CD4-positive, alpha-beta T cell treated with Interleukin-15 for 4 hours (primary cell): ENCODE results near the gene KRTCAP3.

Source experiments
- DNase-seq: peaks from one replicate; pipeline ENCODE4 v3.0.0-alpha.2; 2020; ENCODE audit warnings: low spot score

Gene KRTCAP3

GRCh38 chr2:27441226-27441926 is 805 bp upstream of the KRTCAP3 start:
- DNase-seq, result no peak

GRCh38 chr2:27442920-27443282 is 720 bp downstream of the KRTCAP3 start:
- no peak for DNase-seq

GRCh38 chr2:27445155-27445554 is 3.0 kb downstream of the KRTCAP3 start:
- no peak for DNase-seq

- no peak for DNase-seq
Observed at GRCh38 chr2:27445615-27446014, 3.4 kb downstream of the KRTCAP3 start.

GRCh38 chr2:27446057-27446456 is 3.9 kb downstream of the KRTCAP3 start:
- DNase-seq, result no peak

GRCh38 chr2:27448381-27448780 is 6.2 kb downstream of the KRTCAP3 start:
- DNase-seq, result no peak

GRCh38 chr2:27451095-27451494 is 8.9 kb downstream of the KRTCAP3 start:
- no peak for DNase-seq

- DNase-seq, result no peak
Observed at GRCh38 chr2:27453968-27454367, 11.8 kb downstream of the KRTCAP3 start.

GRCh38 chr2:27461118-27461517 is 18.9 kb downstream of the KRTCAP3 start:
- no peak for DNase-seq

- DNase-seq, result no peak
Observed at GRCh38 chr2:27464443-27464842, 22.3 kb downstream of the KRTCAP3 start.

GRCh38 chr2:27471961-27472360 is 29.8 kb downstream of the KRTCAP3 start:
- no peak for DNase-seq

GRCh38 chr2:27485496-27485895 is 43.3 kb downstream of the KRTCAP3 start:
- DNase-seq, result no peak

- DNase-seq, result peak; percentile 7
Observed at GRCh38 chr2:27489118-27489497, 46.9 kb downstream of the KRTCAP3 start.

GRCh38 chr2:27489498-27490397 is 47.6 kb downstream of the KRTCAP3 start, which contains the start of gene IFT172:
Gene IFT172 (minus strand): TSS chr2:27489743. CDS start chr2:27489653, 90 bp downstream.
- peak; percentile 99 for DNase-seq

- DNase-seq, result no peak
Observed at GRCh38 chr2:27492557-27492956, 50.4 kb downstream of the KRTCAP3 start.

GRCh38 chr2:27493948-27494283 is 51.7 kb downstream of the KRTCAP3 start:
- DNase-seq, result no peak
